Choroid plexus epithelial cell (primary cell): Measurements from ENCODE around the gene HES4.

Experiments used
- DNase-seq: peaks from one replicate; pipeline ENCODE4 v3.0.0-alpha.2; 2010; ENCODE audit warnings: low read depth
- H3K4me3 ChIP-seq: 2 replicates; pipeline ENCODE4 v1.5.1; 2011; ENCODE audit warnings: low read depth, mild to moderate bottlenecking, control low read depth, low read length, moderate library complexity
- CTCF ChIP-seq: conservative IDR thresholded peaks from 2 replicates; pipeline ENCODE4 v1.5.1; 2011; ENCODE audit warnings: low read depth, mild to moderate bottlenecking, control low read depth, inconsistent platforms, low read length, moderate library complexity

The HES4 gene

GRCh38 chr1:1005774-1006304 is 5.9 kb upstream of the HES4 start:
- no peak for TF ChIP-seq CTCF
- DNase-seq: no peak
- no peak overlapping the region for H3K4me3 ChIP-seq

- H3K4me3 ChIP-seq: no peak overlapping the region
- no peak for TF ChIP-seq CTCF
- DNase-seq: peak; percentile 55
Measured at GRCh38 chr1:1004780-1005697, 5.1 kb upstream of the HES4 start.

GRCh38 chr1:1004420-1004779 is 4.5 kb upstream of the HES4 start:
- TF ChIP-seq CTCF: no peak
- DNase-seq: no peak
- H3K4me3 ChIP-seq: no peak overlapping the region

GRCh38 chr1:1003618-1004419 is 3.9 kb upstream of the HES4 start:
- DNase-seq: no peak
- no peak for TF ChIP-seq CTCF
- no peak overlapping the region for H3K4me3 ChIP-seq

GRCh38 chr1:1001057-1001783 is 1.3 kb upstream of the HES4 start:
- H3K4me3 ChIP-seq: peak overlapping the region; percentile 69
- TF ChIP-seq CTCF: no peak
- no peak for DNase-seq

- no peak for TF ChIP-seq CTCF
- H3K4me3 ChIP-seq: peak overlapping the region; percentile 69
Measured at GRCh38 chr1:1000357-1001056, 610 bp upstream of the HES4 start.

More at GRCh38 chr1:1000357-1001056, 610 bp upstream of the HES4 start:
- DNase-seq: peak; percentile 90
